Type B pancreatic cell (in vitro differentiated cells): ENCODE data around the gene FRMD1. TPM values are rescaled to one million over a fixed set of nuclear protein-coding genes. Genes with fewer than 3 reads are reported as not detected.

Experiments
- DNase-seq: peaks from one replicate; pipeline ENCODE4 v3.0.0; 2021; ENCODE audit warnings: mixed read lengths; ENCODE audit not compliant: unreplicated experiment; ENCODE audit errors: extremely low spot score
- H3K27ac Mint-ChIP-seq: 2 replicates; pipeline ENCODE4 v1.8.0; 2021; ENCODE audit warnings: mild to moderate bottlenecking, mixed read lengths
- H3K27me3 Mint-ChIP-seq: 2 replicates; pipeline ENCODE4 v1.8.0; 2021; ENCODE audit warnings: mixed read lengths
- H3K36me3 Mint-ChIP-seq: 2 replicates; pipeline ENCODE4 v1.8.0; 2021; ENCODE audit warnings: mixed read lengths
- H3K4me1 Mint-ChIP-seq: one replicate; pipeline ENCODE4 v1.8.0; 2021; ENCODE audit warnings: mixed read lengths; ENCODE audit not compliant: unreplicated experiment
- H3K4me3 Mint-ChIP-seq: 2 replicates; pipeline ENCODE4 v1.8.0; 2021; ENCODE audit warnings: mild to moderate bottlenecking, mixed read lengths
- H3K9me3 Mint-ChIP-seq: 2 replicates; pipeline ENCODE4 v1.8.0; 2021; ENCODE audit warnings: mixed read lengths
- total RNA-seq: library from RNA; stranded (reverse); gene quantifications from 2 replicates; pipeline ENCODE4 v1.2.1, GENCODE V29; 2021; ENCODE audit warnings: low replicate concordance
- TF ChIP-seq, protein P1 (sequence below): fragments of 200-600 bp; sonication (generic); conservative IDR thresholded peaks from 2 replicates; pipeline ENCODE4 v1.5.0; 2021; ENCODE audit warnings: antibody characterized with exemption, mild to moderate bottlenecking

The FRMD1 gene
- total RNA-seq, 1 donor from 2014 or later, result 0.17 TPM

DNA sequence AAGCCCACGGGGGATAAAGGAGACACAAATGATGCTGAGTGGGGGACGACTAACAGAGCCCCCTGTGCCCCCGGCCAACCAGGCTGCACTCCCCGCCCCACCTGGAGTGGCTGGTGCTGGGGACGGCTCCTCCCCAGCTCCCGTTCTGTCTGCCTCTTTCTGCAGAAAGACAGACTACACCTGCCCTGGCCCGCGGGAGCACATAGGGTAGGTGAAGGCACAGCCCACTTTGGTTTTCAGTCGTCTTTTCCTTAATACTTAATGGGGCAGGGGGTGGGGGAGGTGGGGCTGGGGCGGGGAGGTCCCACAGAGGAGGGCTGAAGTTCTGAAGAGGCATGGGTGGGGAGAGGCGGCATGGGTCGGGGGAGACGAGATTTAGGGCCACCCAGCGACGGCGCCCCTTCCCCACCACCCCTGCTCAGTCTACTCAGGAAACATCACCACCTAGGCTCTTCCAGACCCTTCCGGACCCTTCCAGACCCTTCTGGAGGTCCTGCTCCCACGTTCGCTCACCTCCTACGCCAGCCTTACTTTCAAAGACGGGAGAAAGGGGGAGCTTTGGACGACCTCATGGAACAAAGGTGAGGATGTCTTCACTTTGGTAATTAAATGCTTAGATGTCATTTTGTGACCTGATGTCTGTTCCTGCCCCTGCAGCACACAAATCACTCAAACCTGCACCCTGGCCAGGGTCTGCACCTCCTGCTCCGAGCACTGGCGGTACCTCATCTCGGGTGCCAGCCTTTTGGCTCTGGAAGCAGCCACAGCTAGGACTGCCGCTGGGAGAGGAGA is 21.2 kb upstream of the FRMD1 start:
- Mint-ChIP-seq H3K9me3 (no peaks in the 10 kb centered on the region), H3K36me3 (no peaks in the 10 kb centered on the region), H3K4me3 (no peak overlapping the region), H3K27ac (no peak overlapping the region), H3K27me3 (peaks cover 5% of the 10 kb centered on the region), H3K4me1 (peaks cover 23% of the 10 kb centered on the region)
- TF ChIP-seq, protein P1, sequence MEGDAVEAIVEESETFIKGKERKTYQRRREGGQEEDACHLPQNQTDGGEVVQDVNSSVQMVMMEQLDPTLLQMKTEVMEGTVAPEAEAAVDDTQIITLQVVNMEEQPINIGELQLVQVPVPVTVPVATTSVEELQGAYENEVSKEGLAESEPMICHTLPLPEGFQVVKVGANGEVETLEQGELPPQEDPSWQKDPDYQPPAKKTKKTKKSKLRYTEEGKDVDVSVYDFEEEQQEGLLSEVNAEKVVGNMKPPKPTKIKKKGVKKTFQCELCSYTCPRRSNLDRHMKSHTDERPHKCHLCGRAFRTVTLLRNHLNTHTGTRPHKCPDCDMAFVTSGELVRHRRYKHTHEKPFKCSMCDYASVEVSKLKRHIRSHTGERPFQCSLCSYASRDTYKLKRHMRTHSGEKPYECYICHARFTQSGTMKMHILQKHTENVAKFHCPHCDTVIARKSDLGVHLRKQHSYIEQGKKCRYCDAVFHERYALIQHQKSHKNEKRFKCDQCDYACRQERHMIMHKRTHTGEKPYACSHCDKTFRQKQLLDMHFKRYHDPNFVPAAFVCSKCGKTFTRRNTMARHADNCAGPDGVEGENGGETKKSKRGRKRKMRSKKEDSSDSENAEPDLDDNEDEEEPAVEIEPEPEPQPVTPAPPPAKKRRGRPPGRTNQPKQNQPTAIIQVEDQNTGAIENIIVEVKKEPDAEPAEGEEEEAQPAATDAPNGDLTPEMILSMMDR, result no peak
- DNase-seq, result no peak

DNA sequence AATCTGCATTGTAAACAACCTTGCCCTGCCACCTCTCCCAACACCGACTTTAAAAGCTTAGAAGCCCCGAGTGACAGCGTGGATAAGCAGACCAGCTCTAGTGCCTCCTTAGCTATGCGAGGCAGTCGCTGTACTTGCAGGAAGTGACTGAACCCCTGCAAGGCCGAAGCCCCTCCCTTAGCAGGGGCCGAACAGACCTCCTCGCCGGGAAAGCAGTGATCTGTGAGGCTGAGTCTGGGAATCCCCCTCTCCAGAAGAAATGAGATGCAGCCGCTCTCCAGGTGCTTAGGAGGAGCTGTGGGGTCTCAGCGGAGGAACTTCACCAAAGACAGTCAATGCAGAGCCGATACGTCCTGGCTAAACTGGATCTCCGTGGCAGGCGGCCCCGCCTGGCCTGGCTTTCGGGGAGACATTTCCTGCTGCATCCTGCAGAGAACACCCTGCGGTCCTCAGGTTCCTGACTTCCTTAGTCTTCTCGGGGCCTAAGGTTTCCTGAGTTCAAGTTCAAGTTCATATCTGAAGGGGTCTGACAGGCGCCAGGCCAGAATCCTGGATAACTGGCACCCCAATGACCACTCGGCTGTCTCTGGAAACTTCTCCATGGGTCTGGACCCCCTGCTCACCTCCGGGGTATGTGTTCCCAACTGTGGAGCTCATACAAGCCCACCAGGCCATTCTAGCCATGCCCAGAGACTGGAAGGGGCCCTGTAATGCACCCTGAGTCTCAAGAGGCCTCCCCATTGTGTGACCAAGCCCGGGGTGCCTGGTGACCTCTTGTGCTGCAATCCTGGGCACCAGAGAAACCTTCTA is 20.4 kb upstream of the FRMD1 start:
- H3K4me1 Mint-ChIP-seq, result peaks cover 18% of the 10 kb centered on the region
- peaks cover 5% of the 10 kb centered on the region for H3K27me3 Mint-ChIP-seq

DNA sequence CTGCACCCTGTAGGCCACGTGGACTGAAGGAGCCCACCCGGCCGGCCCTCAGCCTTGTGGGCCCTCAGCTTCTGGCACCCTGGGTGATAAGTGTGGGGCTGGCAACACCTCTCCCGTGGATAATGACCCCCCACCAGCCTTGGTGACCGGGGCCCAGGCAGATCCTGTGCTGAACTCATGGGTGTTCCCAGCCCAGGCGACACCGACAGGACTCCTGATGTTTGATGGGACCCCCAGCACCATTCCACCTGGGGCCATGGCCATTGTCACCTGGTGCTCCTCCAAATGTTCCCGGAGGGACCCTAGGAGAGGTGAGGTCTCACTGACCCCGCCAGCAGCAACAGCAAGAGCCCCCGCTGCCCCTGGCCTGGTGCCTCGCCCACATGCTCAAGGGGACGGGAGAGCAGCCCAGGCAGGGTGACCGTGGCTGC is 19.4 kb upstream of the FRMD1 start:
- H3K27ac Mint-ChIP-seq, result no peak overlapping the region
- H3K9me3 Mint-ChIP-seq, result no peaks in the 10 kb centered on the region
- no peak for DNase-seq
- H3K4me3 Mint-ChIP-seq, result no peak overlapping the region
- H3K27me3 Mint-ChIP-seq, result peaks cover 5% of the 10 kb centered on the region
- TF ChIP-seq, protein P1, result no peak
- H3K36me3 Mint-ChIP-seq, result no peaks in the 10 kb centered on the region
- H3K4me1 Mint-ChIP-seq, result peaks cover 18% of the 10 kb centered on the region

More for the DNA sequence above, 20.4 kb upstream of the FRMD1 start:
- TF ChIP-seq, protein P1, result no peak
- Mint-ChIP-seq H3K36me3 (no peaks in the 10 kb centered on the region), H3K27ac (no peak overlapping the region), H3K9me3 (no peaks in the 10 kb centered on the region), H3K4me3 (no peak overlapping the region)
- no peak for DNase-seq

DNA sequence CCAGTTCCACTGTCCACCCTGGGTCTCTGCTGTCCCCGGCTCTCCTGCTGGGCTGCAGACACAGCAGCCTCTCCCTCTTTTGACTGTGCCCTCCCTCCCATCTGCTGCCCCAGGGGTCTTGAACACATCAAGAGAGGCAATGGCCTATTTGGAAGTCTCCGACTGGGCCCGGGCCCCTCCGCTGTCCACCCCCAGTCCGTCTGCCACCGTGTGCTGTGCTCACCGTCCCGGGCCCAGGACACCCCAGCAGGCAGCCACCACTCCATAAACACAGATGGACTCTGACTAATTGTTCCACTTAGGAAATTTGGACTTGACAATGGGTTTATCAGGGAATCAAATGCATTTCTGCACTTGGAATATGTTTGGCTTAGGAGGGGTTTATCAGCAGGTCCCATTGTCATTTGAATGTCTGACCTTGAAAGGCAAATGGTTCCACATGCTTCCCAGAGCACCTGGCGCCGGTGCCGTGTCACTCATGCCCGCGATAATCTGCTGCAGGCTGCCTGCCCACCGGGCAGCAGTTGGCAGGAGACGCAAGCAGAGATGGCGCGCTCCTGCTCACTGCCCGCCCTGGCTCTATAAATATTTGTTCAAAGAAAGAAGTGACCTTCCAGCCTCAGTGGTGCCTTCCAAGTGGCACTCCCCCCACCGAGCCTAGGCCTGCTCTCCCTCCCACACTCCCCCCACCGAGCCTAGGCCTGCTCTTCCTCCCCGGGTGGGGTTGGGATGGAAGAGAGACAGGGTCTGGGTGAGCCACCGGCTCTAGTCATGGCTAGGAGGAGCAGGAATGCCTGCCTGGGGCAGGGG is 18.8 kb upstream of the FRMD1 start:
- no peak overlapping the region for H3K4me3 Mint-ChIP-seq
- no peak overlapping the region for H3K27ac Mint-ChIP-seq
- TF ChIP-seq, protein P1, result no peak
- no peak for DNase-seq
- peaks cover 5% of the 10 kb centered on the region for H3K27me3 Mint-ChIP-seq
- H3K36me3 Mint-ChIP-seq, result no peaks in the 10 kb centered on the region
- H3K4me1 Mint-ChIP-seq, result peaks cover 20% of the 10 kb centered on the region
- H3K9me3 Mint-ChIP-seq, result no peaks in the 10 kb centered on the region

DNA sequence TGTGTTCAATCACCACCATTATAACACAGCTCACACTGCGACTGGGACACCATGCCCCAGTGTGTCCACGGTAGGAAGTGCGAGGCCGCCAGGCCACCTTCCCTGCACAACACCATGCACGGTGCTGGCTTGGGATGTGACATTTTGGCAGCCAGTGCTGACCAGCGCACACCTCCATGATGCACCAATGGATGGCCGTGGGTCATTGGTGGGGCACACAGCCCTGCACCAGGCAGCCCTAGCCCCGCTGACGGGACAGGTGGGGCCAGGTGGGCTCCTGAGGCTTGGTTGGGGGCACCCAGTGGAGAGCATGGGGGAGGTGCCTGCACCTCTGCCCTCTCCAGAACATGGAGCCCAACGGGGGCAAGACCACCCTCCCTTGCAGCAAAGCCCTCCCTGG is 18.2 kb upstream of the FRMD1 start:
- no peak overlapping the region for H3K27ac Mint-ChIP-seq
- H3K27me3 Mint-ChIP-seq, result no peaks in the 10 kb centered on the region
- H3K36me3 Mint-ChIP-seq, result no peaks in the 10 kb centered on the region
- no peak for DNase-seq
- H3K4me3 Mint-ChIP-seq, result no peak overlapping the region
- H3K9me3 Mint-ChIP-seq, result no peaks in the 10 kb centered on the region
- peaks cover 17% of the 10 kb centered on the region for H3K4me1 Mint-ChIP-seq
- TF ChIP-seq, protein P1, result no peak
